Measurements from ENCODE around the gene GUSB. TPM values are rescaled to one million over a fixed set of nuclear protein-coding genes. Genes with fewer than 3 reads are reported as not detected.

GUSB gene
- total and polyA plus RNA-seq, 2 of the 8 experiments (the other 6 are each of a cell fraction or from before 2014, with no cell fraction given), result 43.6 to 71.3 TPM

- TF ChIP-seq CTCF (IDR thresholded peaks at IDR 0.05; ENCODE audit: control extremely low read depth in 1 of 3, insufficient read depth in 1 of 3, low read depth in 1 of 3, low read length in 3 of 3) (peak in 1 of 3 experiments; percentile 17; a peak in 1 of 4 replicates), MAFK (IDR thresholded peaks at IDR 0.05; ENCODE audit: low read depth, low read length) (no peak)
These were observed 6.1 kb downstream of the GUSB start (continued) for GRCh38 chr7:65975814-65976445.

All from H1 (cell line).